ENCODE data around the gene FUT9.

Gene FUT9
- total RNA-seq = 0 reads per million in 3 donors

- H3K4me1 ChIP-seq (ENCODE audit: control insufficient read depth, insufficient read depth, low read length, poor library complexity, severe bottlenecking) = no peaks in the 10 kb centered on the region
- H3K4me3 ChIP-seq (ENCODE audit: insufficient read depth, low read depth, low read length, poor library complexity, severe bottlenecking) = no peak within 1 kb of the TSS
- no peaks in the 10 kb centered on the region for H3K36me3 ChIP-seq (ENCODE audit: control insufficient read depth, insufficient read depth, low read length)
- H3K9me3 ChIP-seq (ENCODE audit: control insufficient read depth, low read length) = no peaks in the 10 kb centered on the region
- no peaks in the 10 kb centered on the region for H3K27me3 ChIP-seq (replicated peaks; ENCODE audit: control insufficient read depth, insufficient read depth, low read length, poor library complexity, severe bottlenecking)
- no peak for DNase-seq
- H3K27ac ChIP-seq (ENCODE audit: insufficient read depth, low read length, poor library complexity, severe bottlenecking) = no peak within 1 kb of the TSS
Observed at GRCh38 chr6:96015518-96016333, at the start of gene FUT9. TSS of gene FUT9 (plus strand) at chr6:96015974. CDS start at chr6:96203156, 187,182 bp downstream.

DNA sequence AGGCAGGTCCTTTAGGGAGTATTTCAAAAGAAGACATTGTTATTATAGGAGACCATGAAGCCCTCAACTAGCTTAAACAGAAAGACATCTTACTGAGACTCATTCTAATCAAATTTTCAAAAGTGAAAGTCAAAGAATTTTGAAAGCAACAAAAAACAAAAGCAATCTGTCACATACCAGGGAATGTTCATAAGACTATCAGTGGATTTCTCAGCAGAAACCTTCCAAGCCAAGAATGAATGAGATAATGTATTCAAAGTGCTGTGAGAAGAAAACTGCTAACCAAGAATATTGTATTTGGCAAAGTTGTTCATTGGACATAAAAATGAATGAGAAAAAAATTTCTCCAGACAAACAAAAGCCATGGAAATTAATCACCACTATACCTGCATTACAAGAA, 48.2 kb upstream of the FUT9 start:
- Histone ChIP-seq H3K4me3 (ENCODE audit: insufficient read depth, low read depth, low read length, poor library complexity, severe bottlenecking) (no peak overlapping the region), H3K9me3 (ENCODE audit: control insufficient read depth, low read length) (no peaks in the 10 kb centered on the region), H3K4me1 (ENCODE audit: control insufficient read depth, insufficient read depth, low read length, poor library complexity, severe bottlenecking) (no peaks in the 10 kb centered on the region), H3K27ac (ENCODE audit: insufficient read depth, low read length, poor library complexity, severe bottlenecking) (no peak overlapping the region), H3K27me3 (replicated peaks; ENCODE audit: control insufficient read depth, insufficient read depth, low read length, poor library complexity, severe bottlenecking) (no peaks in the 10 kb centered on the region), H3K36me3 (ENCODE audit: control insufficient read depth, insufficient read depth, low read length) (no peaks in the 10 kb centered on the region)
- no peak for DNase-seq

GRCh38 chr6:95973976-95974375, 41.8 kb upstream of the FUT9 start:
- Histone ChIP-seq H3K4me3 (ENCODE audit: insufficient read depth, low read depth, low read length, poor library complexity, severe bottlenecking) (no peak overlapping the region), H3K27ac (ENCODE audit: insufficient read depth, low read length, poor library complexity, severe bottlenecking) (no peak overlapping the region), H3K27me3 (replicated peaks; ENCODE audit: control insufficient read depth, insufficient read depth, low read length, poor library complexity, severe bottlenecking) (no peaks in the 10 kb centered on the region), H3K36me3 (ENCODE audit: control insufficient read depth, insufficient read depth, low read length) (no peaks in the 10 kb centered on the region), H3K4me1 (ENCODE audit: control insufficient read depth, insufficient read depth, low read length, poor library complexity, severe bottlenecking) (no peaks in the 10 kb centered on the region), H3K9me3 (ENCODE audit: control insufficient read depth, low read length) (no peaks in the 10 kb centered on the region)
- DNase-seq = no peak

GRCh38 chr6:95978230-95978629, 37.5 kb upstream of the FUT9 start:
- no peaks in the 10 kb centered on the region for H3K27me3 ChIP-seq (replicated peaks; ENCODE audit: control insufficient read depth, insufficient read depth, low read length, poor library complexity, severe bottlenecking)
- no peaks in the 10 kb centered on the region for H3K36me3 ChIP-seq (ENCODE audit: control insufficient read depth, insufficient read depth, low read length)
- no peak overlapping the region for H3K27ac ChIP-seq (ENCODE audit: insufficient read depth, low read length, poor library complexity, severe bottlenecking)
- H3K4me3 ChIP-seq (ENCODE audit: insufficient read depth, low read depth, low read length, poor library complexity, severe bottlenecking) = no peak overlapping the region
- no peak for DNase-seq
- H3K9me3 ChIP-seq (ENCODE audit: control insufficient read depth, low read length) = no peaks in the 10 kb centered on the region
- H3K4me1 ChIP-seq (ENCODE audit: control insufficient read depth, insufficient read depth, low read length, poor library complexity, severe bottlenecking) = no peaks in the 10 kb centered on the region

DNA sequence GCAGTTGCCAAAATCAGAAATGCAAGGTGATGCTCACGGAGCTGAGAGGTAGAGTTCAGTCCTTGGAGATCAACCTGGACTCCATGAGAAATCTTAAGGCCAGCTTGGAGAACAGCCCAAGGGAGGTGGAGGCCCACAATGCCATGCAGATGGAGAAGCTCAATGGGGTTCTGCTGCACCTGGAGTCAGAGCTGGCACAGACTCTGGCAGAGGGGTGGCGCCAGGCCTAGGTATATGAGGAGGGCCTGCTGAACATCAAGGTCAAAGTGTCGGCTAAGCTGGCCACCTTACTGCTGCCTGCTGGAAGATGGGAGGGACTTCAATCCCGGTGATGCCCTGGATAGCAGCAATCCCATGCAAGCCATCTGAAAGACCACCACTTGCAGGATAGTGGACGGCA, 23.9 kb upstream of the FUT9 start:
- no peak for DNase-seq
- Histone ChIP-seq H3K9me3 (ENCODE audit: control insufficient read depth, low read length) (no peaks in the 10 kb centered on the region), H3K27ac (ENCODE audit: insufficient read depth, low read length, poor library complexity, severe bottlenecking) (no peak overlapping the region), H3K4me3 (ENCODE audit: insufficient read depth, low read depth, low read length, poor library complexity, severe bottlenecking) (no peak overlapping the region), H3K4me1 (ENCODE audit: control insufficient read depth, insufficient read depth, low read length, poor library complexity, severe bottlenecking) (no peaks in the 10 kb centered on the region), H3K27me3 (replicated peaks; ENCODE audit: control insufficient read depth, insufficient read depth, low read length, poor library complexity, severe bottlenecking) (no peaks in the 10 kb centered on the region), H3K36me3 (ENCODE audit: control insufficient read depth, insufficient read depth, low read length) (no peaks in the 10 kb centered on the region)

- H3K27ac ChIP-seq (ENCODE audit: insufficient read depth, low read length, poor library complexity, severe bottlenecking) = no peak overlapping the region
- H3K4me1 ChIP-seq (ENCODE audit: control insufficient read depth, insufficient read depth, low read length, poor library complexity, severe bottlenecking) = no peaks in the 10 kb centered on the region
- no peaks in the 10 kb centered on the region for H3K27me3 ChIP-seq (replicated peaks; ENCODE audit: control insufficient read depth, insufficient read depth, low read length, poor library complexity, severe bottlenecking)
- no peak overlapping the region for H3K4me3 ChIP-seq (ENCODE audit: insufficient read depth, low read depth, low read length, poor library complexity, severe bottlenecking)
- no peaks in the 10 kb centered on the region for H3K9me3 ChIP-seq (ENCODE audit: control insufficient read depth, low read length)
- no peak for DNase-seq
- H3K36me3 ChIP-seq (ENCODE audit: control insufficient read depth, insufficient read depth, low read length) = no peaks in the 10 kb centered on the region
Observed at GRCh38 chr6:95994151-95994550, 21.6 kb upstream of the FUT9 start.

GRCh38 chr6:95998133-95998532, 17.6 kb upstream of the FUT9 start:
- Histone ChIP-seq H3K36me3 (ENCODE audit: control insufficient read depth, insufficient read depth, low read length) (no peaks in the 10 kb centered on the region), H3K9me3 (ENCODE audit: control insufficient read depth, low read length) (no peaks in the 10 kb centered on the region), H3K27ac (ENCODE audit: insufficient read depth, low read length, poor library complexity, severe bottlenecking) (no peak overlapping the region), H3K27me3 (replicated peaks; ENCODE audit: control insufficient read depth, insufficient read depth, low read length, poor library complexity, severe bottlenecking) (no peaks in the 10 kb centered on the region), H3K4me3 (ENCODE audit: insufficient read depth, low read depth, low read length, poor library complexity, severe bottlenecking) (no peak overlapping the region), H3K4me1 (ENCODE audit: control insufficient read depth, insufficient read depth, low read length, poor library complexity, severe bottlenecking) (no peaks in the 10 kb centered on the region)
- no peak for DNase-seq

DNA sequence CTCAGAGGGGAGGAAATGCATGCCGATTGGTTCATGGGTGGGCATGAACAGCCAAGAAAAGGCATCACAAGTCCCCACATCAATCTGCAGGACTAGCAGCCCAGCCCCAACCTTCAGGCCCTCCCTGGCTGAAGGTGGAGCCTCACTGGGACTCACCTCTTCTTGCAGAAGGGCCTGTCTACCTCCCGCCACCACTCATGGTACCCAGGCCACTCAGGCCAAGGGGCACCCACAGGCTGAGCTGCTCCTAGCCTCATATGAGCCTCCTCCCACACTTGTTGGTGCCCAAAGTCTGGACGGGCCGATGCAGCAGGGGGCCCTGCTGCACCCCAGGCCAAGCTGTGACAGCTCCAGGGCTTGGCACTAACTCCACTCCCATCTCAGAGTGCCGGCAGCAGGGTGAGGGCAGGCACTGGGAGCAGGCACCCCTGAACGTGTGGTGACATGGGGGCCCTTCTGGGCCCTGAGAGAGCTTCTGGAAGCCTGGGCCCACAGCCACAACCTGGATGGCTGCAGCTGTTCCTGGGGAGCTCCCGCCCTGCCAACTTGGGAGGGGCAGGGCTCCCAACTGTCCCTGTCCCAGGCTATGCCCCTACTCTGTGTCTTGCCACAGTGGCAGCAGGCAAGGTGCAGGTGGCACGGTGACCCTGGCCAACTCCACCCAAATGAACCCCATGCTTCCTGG, 13.7 kb upstream of the FUT9 start:
- H3K9me3 ChIP-seq (ENCODE audit: control insufficient read depth, low read length) = no peaks in the 10 kb centered on the region
- no peaks in the 10 kb centered on the region for H3K36me3 ChIP-seq (ENCODE audit: control insufficient read depth, insufficient read depth, low read length)
- no peaks in the 10 kb centered on the region for H3K27me3 ChIP-seq (replicated peaks; ENCODE audit: control insufficient read depth, insufficient read depth, low read length, poor library complexity, severe bottlenecking)
- no peak for DNase-seq
- no peaks in the 10 kb centered on the region for H3K4me1 ChIP-seq (ENCODE audit: control insufficient read depth, insufficient read depth, low read length, poor library complexity, severe bottlenecking)
- no peak overlapping the region for H3K4me3 ChIP-seq (ENCODE audit: insufficient read depth, low read depth, low read length, poor library complexity, severe bottlenecking)
- no peak overlapping the region for H3K27ac ChIP-seq (ENCODE audit: insufficient read depth, low read length, poor library complexity, severe bottlenecking)

DNA sequence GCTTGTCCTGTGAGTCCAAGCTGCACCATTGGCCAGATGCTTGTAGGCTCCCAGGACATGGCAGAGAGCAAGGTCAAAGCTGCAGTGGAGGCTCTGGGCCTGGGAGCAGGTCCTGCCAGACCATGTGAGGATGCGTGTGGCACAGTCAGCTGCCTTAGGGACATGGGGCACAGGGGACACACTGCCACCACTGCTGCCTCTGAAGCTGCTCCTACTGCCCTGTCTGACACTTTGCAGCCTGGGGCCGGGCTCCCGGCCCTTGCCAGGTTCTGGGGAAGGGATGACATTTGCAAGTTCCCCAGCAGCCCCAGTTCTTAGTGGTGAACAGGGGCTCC, 13.2 kb upstream of the FUT9 start:
- no peaks in the 10 kb centered on the region for H3K36me3 ChIP-seq (ENCODE audit: control insufficient read depth, insufficient read depth, low read length)
- H3K9me3 ChIP-seq (ENCODE audit: control insufficient read depth, low read length) = no peaks in the 10 kb centered on the region
- H3K27ac ChIP-seq (ENCODE audit: insufficient read depth, low read length, poor library complexity, severe bottlenecking) = no peak overlapping the region
- no peak overlapping the region for H3K4me3 ChIP-seq (ENCODE audit: insufficient read depth, low read depth, low read length, poor library complexity, severe bottlenecking)
- H3K4me1 ChIP-seq (ENCODE audit: control insufficient read depth, insufficient read depth, low read length, poor library complexity, severe bottlenecking) = no peaks in the 10 kb centered on the region
- no peak for DNase-seq
- H3K27me3 ChIP-seq (replicated peaks; ENCODE audit: control insufficient read depth, insufficient read depth, low read length, poor library complexity, severe bottlenecking) = no peaks in the 10 kb centered on the region

DNA sequence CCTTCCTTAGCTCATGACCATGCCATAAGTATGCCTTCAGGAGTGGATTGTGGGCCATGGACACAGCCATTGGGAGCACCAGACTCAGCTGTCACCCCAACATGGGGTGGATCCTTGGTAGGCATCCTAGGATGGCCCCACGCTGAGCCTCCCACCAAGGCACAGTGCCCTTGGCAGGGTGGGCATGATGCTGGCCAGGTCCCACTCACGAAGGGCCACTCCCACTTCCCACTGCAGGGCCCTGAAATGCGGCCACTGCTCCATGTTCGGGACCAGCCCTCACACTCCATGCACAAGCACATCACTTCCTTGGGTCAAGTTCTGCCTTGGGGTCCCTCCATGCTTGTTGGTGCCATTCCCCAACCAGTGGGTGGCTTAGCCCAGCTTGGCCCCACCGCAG, 12.9 kb upstream of the FUT9 start:
- no peak overlapping the region for H3K4me3 ChIP-seq (ENCODE audit: insufficient read depth, low read depth, low read length, poor library complexity, severe bottlenecking)
- H3K27ac ChIP-seq (ENCODE audit: insufficient read depth, low read length, poor library complexity, severe bottlenecking) = no peak overlapping the region
- no peaks in the 10 kb centered on the region for H3K36me3 ChIP-seq (ENCODE audit: control insufficient read depth, insufficient read depth, low read length)
- no peaks in the 10 kb centered on the region for H3K4me1 ChIP-seq (ENCODE audit: control insufficient read depth, insufficient read depth, low read length, poor library complexity, severe bottlenecking)
- no peaks in the 10 kb centered on the region for H3K27me3 ChIP-seq (replicated peaks; ENCODE audit: control insufficient read depth, insufficient read depth, low read length, poor library complexity, severe bottlenecking)
- H3K9me3 ChIP-seq (ENCODE audit: control insufficient read depth, low read length) = no peaks in the 10 kb centered on the region
- no peak for DNase-seq

Measured in effector memory CD4-positive, alpha-beta T cell (primary cell).